Psoas muscle (tissue), 8 donors: ENCODE measurements around the gene THRB. TPM values are rescaled to one million over a fixed set of nuclear protein-coding genes. Genes with fewer than 3 reads are reported as not detected.

Experiments used
- ATAC-seq, 4 donors: fragments of 200-7000 bp; cut with Tn5 transposase; one replicate each; pipeline ENCODE4 v1.9.1; 2020; ENCODE audit warnings: moderate library complexity in 3 of 4, mild to moderate bottlenecking in 2 of 4
- DNase-seq, 2 donors: peaks; one replicate each; pipeline ENCODE4 v3.0.0-alpha.2; 2020
- H3K27ac ChIP-seq: fragments of 200-600 bp; one replicate; pipeline ENCODE4 v1.8.0; 2022
- H3K27me3 ChIP-seq, 3 donors: fragments of 200-600 bp in 1 of 3; one replicate each; pipeline versions ENCODE4 v1.6.1 to v1.8.0; 2013 to 2022; ENCODE audit warnings: low read length in 2 of 3, mild to moderate bottlenecking in 2 of 3, moderate library complexity in 1 of 3; ENCODE audit not compliant: insufficient read depth in 3 of 3
- H3K36me3 ChIP-seq, 2 donors: fragments of 200-600 bp in 1 of 2; one replicate each; pipeline versions ENCODE4 v1.6.1 to v1.8.0; 2013 to 2022; ENCODE audit warnings: low read depth in 1 of 2, mild to moderate bottlenecking in 1 of 2, moderate library complexity in 1 of 2; ENCODE audit not compliant: insufficient read depth in 1 of 2
- H3K4me1 ChIP-seq: fragments of 200-600 bp; one replicate; pipeline ENCODE4 v1.8.0; 2022
- H3K4me3 ChIP-seq: fragments of 200-600 bp; one replicate; pipeline ENCODE4 v1.8.0; 2022; ENCODE audit warnings: mild to moderate bottlenecking
- H3K9me3 ChIP-seq: fragments of 200-600 bp; one replicate; pipeline ENCODE4 v1.8.0; 2022
- WGBS, 3 donors: extraction: QIAGEN DNeasy Blood & Tissue Kit; methylation state at CpG; one replicate each; pipeline versions ENCODE4 v1.1.6 to v1.1.7; 2013; 5-methylcytosine and 5-hydroxymethylcytosine counted together
- intact Hi-C, 2 donors: fragments of 100-400 bp; cut with DNase I; formaldehyde crosslinking; loops; one replicate each; pipeline versions ENCODE4 v1.11.0 to v1.14.2; 2022
- polyA plus RNA-seq, 3 donors: library from polyadenylated mRNA; stranded (reverse); fragments of 200-250 nt; gene quantifications; one replicate each; pipeline ENCODE4 v1.2.3, GENCODE V29; 2013
- total RNA-seq, 4 donors: library from RNA; stranded (reverse); fragmentation: NEBNext Ultra II Directional in 2 of 4; extraction: Animal tissue kit (Norgen Biotek cat#: 25700) in 2 of 4; gene quantifications; one replicate each; pipeline versions ENCODE4 v1.2.1 to v1.2.4, GENCODE V29; 2021 to 2023
- TF ChIP-seq, protein P1 (sequence below): fragments of 200-600 bp; IDR thresholded peaks from one replicate; pipeline ENCODE4 v1.8.0; 2022; ENCODE audit warnings: antibody characterized with exemption
- donor health status: healthy with polysubstance abuse.
- donor health status: DM: no; HTN: no; CAD: no; lungs with moderate emphysema.
- donor health status: Bipolar disorder and iron deficiency.
- donor health status: healthy.
- donor health status: DM: yes; HTN: yes; CAD: no.
- donor health status: DM: no; HTN: no; CAD: no.
- donor health status: DM: no; HTN: no; CAD: no.
- donor health status: DM: yes; HTN: yes; CAD: no.

The THRB gene
- total and polyA plus RNA-seq, 7 donors = 11.5 to 38.6 (median 31.4) TPM

DNA sequence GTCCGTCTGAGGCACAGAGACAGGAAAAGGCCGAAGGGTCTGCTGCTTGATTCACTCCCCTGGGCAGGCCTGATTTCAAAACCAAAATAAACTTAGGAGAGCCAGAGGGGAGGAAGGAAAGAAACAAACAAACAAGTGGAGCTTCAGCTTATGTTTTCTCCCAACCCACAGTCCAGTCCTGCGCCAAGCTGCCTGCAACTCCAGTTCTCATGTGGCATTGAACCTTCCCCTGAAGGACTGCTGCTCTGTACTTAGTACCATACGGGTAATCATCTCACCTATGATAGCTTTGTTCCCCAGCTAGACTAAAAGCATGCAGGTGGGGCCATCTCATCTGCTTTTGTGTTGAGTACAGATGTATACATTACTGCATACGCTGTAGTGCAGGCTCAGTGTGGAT is 236.4 kb downstream of the THRB start:
- H3K36me3 ChIP-seq = no peaks in the 10 kb centered on the region
- H3K4me1 ChIP-seq = peaks cover 47% of the 10 kb centered on the region
- 73 to 87% (median 78%) methylated on average over 5 of the region's 5 CpGs for WGBS, 3 donors
- TF ChIP-seq, protein P1, sequence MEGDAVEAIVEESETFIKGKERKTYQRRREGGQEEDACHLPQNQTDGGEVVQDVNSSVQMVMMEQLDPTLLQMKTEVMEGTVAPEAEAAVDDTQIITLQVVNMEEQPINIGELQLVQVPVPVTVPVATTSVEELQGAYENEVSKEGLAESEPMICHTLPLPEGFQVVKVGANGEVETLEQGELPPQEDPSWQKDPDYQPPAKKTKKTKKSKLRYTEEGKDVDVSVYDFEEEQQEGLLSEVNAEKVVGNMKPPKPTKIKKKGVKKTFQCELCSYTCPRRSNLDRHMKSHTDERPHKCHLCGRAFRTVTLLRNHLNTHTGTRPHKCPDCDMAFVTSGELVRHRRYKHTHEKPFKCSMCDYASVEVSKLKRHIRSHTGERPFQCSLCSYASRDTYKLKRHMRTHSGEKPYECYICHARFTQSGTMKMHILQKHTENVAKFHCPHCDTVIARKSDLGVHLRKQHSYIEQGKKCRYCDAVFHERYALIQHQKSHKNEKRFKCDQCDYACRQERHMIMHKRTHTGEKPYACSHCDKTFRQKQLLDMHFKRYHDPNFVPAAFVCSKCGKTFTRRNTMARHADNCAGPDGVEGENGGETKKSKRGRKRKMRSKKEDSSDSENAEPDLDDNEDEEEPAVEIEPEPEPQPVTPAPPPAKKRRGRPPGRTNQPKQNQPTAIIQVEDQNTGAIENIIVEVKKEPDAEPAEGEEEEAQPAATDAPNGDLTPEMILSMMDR = no peak
- H3K27ac ChIP-seq = peak overlapping the region; percentile 88
- ATAC-seq (no peak), DNase-seq (no peak)
- intact Hi-C loops = no loop called here
- H3K9me3 ChIP-seq = no peaks in the 10 kb centered on the region
- H3K4me3 ChIP-seq = peak overlapping the region; percentile 49
- H3K27me3 ChIP-seq = no peaks in the 10 kb centered on the region

DNA sequence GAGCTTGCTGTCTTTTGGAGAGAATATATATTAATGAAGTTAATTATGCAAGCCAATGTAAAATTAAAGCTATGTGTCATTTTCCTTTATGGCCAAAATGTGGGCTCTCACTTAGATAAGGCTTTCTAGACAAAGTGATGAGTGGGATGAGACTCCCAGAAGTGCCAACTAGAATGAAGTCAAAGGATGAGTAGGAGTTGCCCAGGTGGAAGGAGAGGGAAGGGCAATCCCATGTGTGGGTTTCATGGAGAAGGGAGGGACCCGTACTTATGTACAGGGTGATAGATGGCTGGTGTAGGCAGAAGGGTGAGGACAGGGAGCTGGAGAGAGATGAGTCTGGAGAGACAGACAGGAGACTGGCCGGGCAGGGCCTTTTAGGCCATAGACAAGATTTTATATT is 239.2 kb downstream of the THRB start:
- Histone ChIP-seq H3K4me3 (no peak overlapping the region), H3K9me3 (no peaks in the 10 kb centered on the region), H3K27me3 (no peaks in the 10 kb centered on the region), H3K4me1 (peaks cover 24% of the 10 kb centered on the region), H3K27ac (no peak overlapping the region), H3K36me3 (no peaks in the 10 kb centered on the region)
- ATAC-seq (no peak), DNase-seq (no peak)
- TF ChIP-seq, protein P1 = no peak
- 93 to 100% (median 96%) methylated on average over 2 of the region's 2 CpGs for WGBS, 3 donors
- intact Hi-C loops = no loop called here

DNA sequence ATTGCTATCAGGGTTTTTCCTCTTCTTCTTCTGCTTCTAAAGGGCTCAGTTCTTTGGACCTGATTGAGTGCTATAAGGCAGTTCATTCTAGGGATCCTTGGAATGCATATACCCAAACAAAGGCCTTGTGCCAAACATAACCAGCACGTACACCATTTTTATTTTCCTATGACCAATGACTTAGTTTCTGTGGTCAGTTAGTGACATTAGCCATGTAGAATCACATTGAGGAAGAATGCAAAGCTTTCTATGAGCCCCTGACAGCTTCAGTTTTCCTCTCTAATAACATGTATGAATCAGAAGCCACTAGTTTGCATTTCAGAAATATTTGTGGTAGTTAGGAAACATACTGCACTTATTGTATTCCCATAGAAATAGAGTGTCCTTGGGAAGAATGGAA is 240.0 kb downstream of the THRB start:
- no peak for DNase-seq
- intact Hi-C loops = no loop called here
- Histone ChIP-seq H3K4me3 (no peak overlapping the region), H3K9me3 (no peaks in the 10 kb centered on the region), H3K4me1 (peaks cover 22% of the 10 kb centered on the region), H3K27ac (no peak overlapping the region), H3K27me3 (no peaks in the 10 kb centered on the region), H3K36me3 (no peaks in the 10 kb centered on the region)
- ATAC-seq = no peak
- WGBS, 3 donors = 30 to 69% (median 46%) methylated on average over 1 of the region's 1 CpG
- TF ChIP-seq, protein P1 = no peak

DNA sequence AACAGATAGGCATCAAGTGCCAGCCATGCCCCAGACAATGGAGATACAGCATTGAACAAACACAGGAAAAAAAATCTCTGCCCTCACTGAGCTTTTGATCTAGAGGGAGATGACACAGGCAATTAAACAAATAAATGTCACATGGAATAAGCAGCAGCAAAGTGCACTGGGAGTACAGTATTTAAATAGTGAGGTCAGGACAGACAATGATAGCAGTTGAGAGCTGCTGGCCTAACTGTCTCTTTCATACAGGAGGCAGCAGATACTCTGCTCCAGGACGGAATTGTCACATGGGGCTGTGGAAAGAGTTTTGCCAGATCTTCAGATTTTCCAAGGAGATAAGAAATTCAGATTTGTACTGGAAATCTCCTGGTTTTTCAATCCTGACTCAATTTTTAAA is 241.3 kb downstream of the THRB start:
- TF ChIP-seq, protein P1 = no peak
- intact Hi-C loops = no loop called here
- ATAC-seq = peak in 1 of 4 donors; percentile 33

DNA sequence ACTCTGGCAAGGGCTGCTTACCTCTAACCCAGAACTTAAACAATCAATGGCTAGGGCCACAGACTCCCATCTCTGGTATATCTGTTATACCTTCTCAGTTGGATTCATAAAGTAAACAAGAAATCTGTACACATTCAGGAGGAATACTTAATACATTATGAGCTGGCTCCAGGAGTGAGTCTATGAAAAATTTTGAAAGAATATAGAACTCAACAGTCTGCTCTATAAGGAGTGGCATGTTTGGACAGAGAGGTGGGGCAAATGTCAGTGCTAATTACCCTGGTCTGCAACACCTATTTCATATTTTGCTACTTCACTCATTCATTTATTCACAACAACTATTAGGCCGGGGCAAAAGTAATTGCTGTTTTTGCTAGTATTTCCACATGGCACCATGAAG is 245.1 kb downstream of the THRB start:
- Histone ChIP-seq H3K9me3 (no peaks in the 10 kb centered on the region), H3K27me3 (no peaks in the 10 kb centered on the region), H3K4me3 (no peak overlapping the region), H3K27ac (no peak overlapping the region), H3K36me3 (no peaks in the 10 kb centered on the region), H3K4me1 (no peaks in the 10 kb centered on the region)
- intact Hi-C loops = no loop called here
- 94 to 100% (median 97%) methylated on average over 1 of the region's 1 CpG for WGBS, 3 donors
- DNase-seq (no peak), ATAC-seq (no peak)
- TF ChIP-seq, protein P1 = no peak

More for the DNA sequence above, 241.3 kb downstream of the THRB start:
- Histone ChIP-seq H3K36me3 (no peaks in the 10 kb centered on the region), H3K27me3 (no peaks in the 10 kb centered on the region), H3K4me3 (no peak overlapping the region), H3K27ac (no peak overlapping the region), H3K4me1 (peaks cover 14% of the 10 kb centered on the region), H3K9me3 (no peaks in the 10 kb centered on the region)
- 68 to 80% (median 74%) methylated on average over 1 of the region's 1 CpG for WGBS, 3 donors
- DNase-seq = no peak
